Fibroblast of villous mesenchyme (primary cell): ENCODE results near the gene ITGB2. TPM values are rescaled to one million over a fixed set of nuclear protein-coding genes. Genes with fewer than 3 reads are reported as not detected.

Source experiments
- DNase-seq: peaks from one replicate; pipeline ENCODE4 v3.0.0-alpha.2; 2010; ENCODE audit warnings: low read depth
- H3K4me3 ChIP-seq: 2 replicates; pipeline ENCODE4 v1.5.1; 2011; ENCODE audit warnings: low read depth, mild to moderate bottlenecking, low read length
- total RNA-seq: library from RNA; depleted of rRNA; stranded (reverse); fragments of >200 nt; gene quantifications from 2 replicates; pipeline ENCODE4 v1.2.3, GENCODE V29; 2012
- TF ChIP-seq, protein P1 (sequence below): IDR thresholded peaks from 2 replicates; pipeline ENCODE4 v1.5.1; 2012; ENCODE audit warnings: low read depth, mild to moderate bottlenecking, low read length; ENCODE audit not compliant: insufficient read depth

ITGB2 gene
- total RNA-seq, 1 donor, result 0.43 TPM

GRCh38 chr21:44924606-44925377 is 4.1 kb upstream of the ITGB2 start:
- H3K4me3 ChIP-seq, result no peak overlapping the region
- TF ChIP-seq, protein P1, sequence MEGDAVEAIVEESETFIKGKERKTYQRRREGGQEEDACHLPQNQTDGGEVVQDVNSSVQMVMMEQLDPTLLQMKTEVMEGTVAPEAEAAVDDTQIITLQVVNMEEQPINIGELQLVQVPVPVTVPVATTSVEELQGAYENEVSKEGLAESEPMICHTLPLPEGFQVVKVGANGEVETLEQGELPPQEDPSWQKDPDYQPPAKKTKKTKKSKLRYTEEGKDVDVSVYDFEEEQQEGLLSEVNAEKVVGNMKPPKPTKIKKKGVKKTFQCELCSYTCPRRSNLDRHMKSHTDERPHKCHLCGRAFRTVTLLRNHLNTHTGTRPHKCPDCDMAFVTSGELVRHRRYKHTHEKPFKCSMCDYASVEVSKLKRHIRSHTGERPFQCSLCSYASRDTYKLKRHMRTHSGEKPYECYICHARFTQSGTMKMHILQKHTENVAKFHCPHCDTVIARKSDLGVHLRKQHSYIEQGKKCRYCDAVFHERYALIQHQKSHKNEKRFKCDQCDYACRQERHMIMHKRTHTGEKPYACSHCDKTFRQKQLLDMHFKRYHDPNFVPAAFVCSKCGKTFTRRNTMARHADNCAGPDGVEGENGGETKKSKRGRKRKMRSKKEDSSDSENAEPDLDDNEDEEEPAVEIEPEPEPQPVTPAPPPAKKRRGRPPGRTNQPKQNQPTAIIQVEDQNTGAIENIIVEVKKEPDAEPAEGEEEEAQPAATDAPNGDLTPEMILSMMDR, result no peak
- DNase-seq, result peak; percentile 45

DNA sequence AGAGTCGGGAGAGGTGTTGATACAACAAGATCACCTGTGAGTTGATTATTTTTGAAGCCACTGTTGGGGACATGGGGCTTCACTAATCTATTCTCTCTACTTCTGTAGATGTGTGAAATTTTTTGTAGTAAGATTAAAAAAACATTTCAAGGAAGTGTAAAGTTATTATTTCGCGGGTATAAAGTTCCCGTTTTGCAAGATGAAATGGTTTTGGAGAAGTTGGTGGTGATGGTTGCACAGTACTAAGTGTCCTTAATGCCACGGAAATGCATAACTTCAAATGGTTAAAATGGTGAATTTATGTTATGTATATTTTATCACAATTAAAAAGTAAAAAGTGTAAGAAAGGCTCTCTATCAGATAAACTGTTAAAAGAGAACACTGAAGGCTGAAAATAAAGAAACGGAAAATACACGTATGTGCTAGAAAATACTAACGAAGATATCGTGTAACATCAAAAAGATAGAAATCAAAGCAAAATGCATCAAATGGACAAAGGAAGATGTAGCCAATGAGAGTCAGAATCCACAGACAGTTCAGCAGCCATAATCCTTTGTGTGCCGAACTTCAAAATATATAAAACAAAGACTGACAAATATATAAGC is 2.9 kb upstream of the ITGB2 start:
- DNase-seq, result no peak
- TF ChIP-seq, protein P1, result no peak

GRCh38 chr21:44921928-44922327 is 1.2 kb upstream of the ITGB2 start:
- TF ChIP-seq, protein P1, result no peak
- DNase-seq, result no peak
- H3K4me3 ChIP-seq, result no peak overlapping the region

More for the DNA sequence above, 2.9 kb upstream of the ITGB2 start:
- no peak overlapping the region for H3K4me3 ChIP-seq

- TF ChIP-seq, protein P1, result no peak
- H3K4me3 ChIP-seq, result no peak overlapping the region
- DNase-seq, result no peak
Observed at GRCh38 chr21:44919913-44920693, 596 bp downstream of the ITGB2 start.

- H3K4me3 ChIP-seq, result no peak overlapping the region
- TF ChIP-seq, protein P1, result no peak
Observed at GRCh38 chr21:44919111-44919912, 1.4 kb downstream of the ITGB2 start.

GRCh38 chr21:44918581-44919033 is 2.1 kb downstream of the ITGB2 start:
- TF ChIP-seq, protein P1, result no peak
- no peak overlapping the region for H3K4me3 ChIP-seq
- no peak for DNase-seq

More at GRCh38 chr21:44919111-44919912, 1.4 kb downstream of the ITGB2 start:
- no peak for DNase-seq
